HepG2 (cell line): Measurements from ENCODE around the gene COQ8B. TPM values are rescaled to one million over a fixed set of nuclear protein-coding genes. Genes with fewer than 3 reads are reported as not detected.

Experiments used
- ARNT2 ChIP-seq: sonication (generic); formaldehyde crosslinking; IDR thresholded peaks from 2 replicates; pipeline ENCODE4 v1.8.0; 2022; ENCODE audit warnings: mild to moderate bottlenecking, low read depth, missing genetic modification reagents, moderate library complexity
- CEBPB ChIP-seq: IDR thresholded peaks from 2 replicates; pipeline ENCODE4 v1.6.1; 2011; ENCODE audit warnings: low read depth, low read length, improper control_type of control experiment, borderline replicate concordance
- EEA1 ChIP-seq: sonication (generic); formaldehyde crosslinking; IDR thresholded peaks from 2 replicates; pipeline ENCODE4 v1.5.1; 2020; ENCODE audit warnings: mild to moderate bottlenecking, missing genetic modification reagents, borderline replicate concordance
- ELF4 ChIP-seq: sonication (generic); formaldehyde crosslinking; IDR thresholded peaks from 2 replicates; pipeline ENCODE4 v1.5.0; 2020; ENCODE audit warnings: missing genetic modification reagents, mild to moderate bottlenecking, moderate library complexity, borderline replicate concordance
- FOXC1 ChIP-seq: sonication (generic); formaldehyde crosslinking; IDR thresholded peaks from 2 replicates; pipeline ENCODE4 v1.8.0; 2022; ENCODE audit warnings: mild to moderate bottlenecking, missing genetic modification reagents, borderline replicate concordance
- HOXA5 ChIP-seq: sonication (generic); formaldehyde crosslinking; IDR thresholded peaks from 2 replicates; pipeline ENCODE4 v1.4.0; 2020; ENCODE audit warnings: missing genetic modification reagents
- MXI1 ChIP-seq: IDR thresholded peaks from 3 replicates; pipeline ENCODE4 v1.6.1; 2012; ENCODE audit warnings: low read depth, low read length, inconsistent platforms, borderline replicate concordance
- NFIC ChIP-seq: IDR thresholded peaks from 2 replicates; pipeline ENCODE4 v1.6.1; 2012; ENCODE audit warnings: mild to moderate bottlenecking, low read length, inconsistent platforms
- NFKB2 ChIP-seq: sonication (generic); formaldehyde crosslinking; IDR thresholded peaks from 2 replicates; pipeline ENCODE4 v1.4.0; 2020; ENCODE audit warnings: missing genetic modification reagents, borderline replicate concordance
- NR2F2 ChIP-seq: IDR thresholded peaks from 2 replicates; pipeline ENCODE4 v1.6.1; 2012; ENCODE audit warnings: low read depth, inconsistent platforms, borderline replicate concordance
- PCBP2 ChIP-seq: fragments of 200-400 bp; formaldehyde crosslinking; optimal IDR thresholded peaks from 2 replicates; pipeline ENCODE3; 2018; ENCODE audit warnings: low read length, low read depth; ENCODE audit not compliant: poor library complexity, severe bottlenecking
- RARA ChIP-seq: IDR thresholded peaks from 2 replicates; pipeline ENCODE4 v1.6.1; 2016; ENCODE audit warnings: missing genetic modification reagents, missing compliant biosample characterization
- RFX3 ChIP-seq: IDR thresholded peaks from 2 replicates; pipeline ENCODE4 v1.6.1; 2016; ENCODE audit warnings: missing biosample characterization, missing genetic modification reagents
- SMARCE1 ChIP-seq: fragments of 450-650 bp; IDR thresholded peaks from 2 replicates; pipeline ENCODE4 v1.6.1; 2017; ENCODE audit warnings: borderline replicate concordance
- ZFP37 ChIP-seq: sonication (generic); formaldehyde crosslinking; IDR thresholded peaks from 2 replicates; pipeline ENCODE4 v1.4.0; 2020; ENCODE audit warnings: missing genetic modification reagents, borderline replicate concordance
- ZFY ChIP-seq: sonication (generic); formaldehyde crosslinking; IDR thresholded peaks from 2 replicates; pipeline ENCODE4 v1.4.0; 2020; ENCODE audit warnings: missing genetic modification reagents
- ZNF33B ChIP-seq: sonication (generic); formaldehyde crosslinking; IDR thresholded peaks from 2 replicates; pipeline ENCODE4 v1.5.1; 2020; ENCODE audit warnings: mild to moderate bottlenecking, missing genetic modification reagents
- ZNF546 ChIP-seq: sonication (generic); formaldehyde crosslinking; conservative IDR thresholded peaks from 2 replicates; pipeline ENCODE4 v1.8.1; 2023; ENCODE audit warnings: mild to moderate bottlenecking, missing genetic modification reagents
- ZNF547 ChIP-seq: sonication (generic); formaldehyde crosslinking; IDR thresholded peaks from 2 replicates; pipeline ENCODE4 v1.5.1; 2020; ENCODE audit warnings: mild to moderate bottlenecking, missing genetic modification reagents
- ZNF878 ChIP-seq: sonication (generic); formaldehyde crosslinking; IDR thresholded peaks from 2 replicates; pipeline ENCODE4 v1.8.1; 2023; ENCODE audit warnings: mild to moderate bottlenecking, missing genetic modification reagents, moderate library complexity
- ZSCAN29 ChIP-seq: sonication (generic); formaldehyde crosslinking; conservative IDR thresholded peaks from 2 replicates; pipeline ENCODE4 v1.4.0; 2020; ENCODE audit warnings: mild to moderate bottlenecking, missing genetic modification reagents
- polyA plus RNA-seq, 8 experiments: library from polyadenylated mRNA; depleted of rRNA in 3 of 8; stranded (reverse) in 7 of 8; unstranded in 1 of 8; fragments of >200 nt; fragmentation: Illumina TruSeq in 4 of 8; extraction: Trizol in 4 of 8; gene quantifications; 2 replicates each; pipeline versions ENCODE4 v1.2.1 to v1.2.3, GENCODE V29; 2011 to 2016; ENCODE audit warnings: low read depth in 4 of 8, missing spikeins in 1 of 8, mixed read lengths in 1 of 8; ENCODE audit not compliant: insufficient read depth in 1 of 8
- total RNA-seq, 5 experiments: library from RNA; depleted of rRNA; stranded (reverse); fragments of >200 nt; fragmentation: Illumina TruSeq; extraction: Trizol; gene quantifications; 2 replicates each; pipeline ENCODE4 v1.2.3, GENCODE V29; 2016; ENCODE audit warnings: low read depth in 1 of 5
- TF ChIP-seq, protein P1 (sequence below): sonication (generic); formaldehyde crosslinking; IDR thresholded peaks from 2 replicates; pipeline ENCODE4 v1.5.0; 2020; ENCODE audit warnings: missing genetic modification reagents
- TF ChIP-seq, protein P2 (sequence below): sonication (generic); formaldehyde crosslinking; IDR thresholded peaks from 2 replicates; pipeline ENCODE4 v1.5.0; 2020; ENCODE audit warnings: missing genetic modification reagents
- TF ChIP-seq, protein P3 (sequence below): sonication (generic); formaldehyde crosslinking; conservative IDR thresholded peaks from 2 replicates; pipeline ENCODE4 v1.4.0; 2020; ENCODE audit warnings: missing genetic modification reagents
- TF ChIP-seq, protein P4 (sequence below): sonication (generic); formaldehyde crosslinking; IDR thresholded peaks from 2 replicates; pipeline ENCODE4 v1.4.0; 2020; ENCODE audit warnings: missing genetic modification reagents
- TF ChIP-seq, protein P5 (sequence below), 2 experiments: fragments of 450-650 bp in 1 of 2; sonication (generic) in 1 of 2; formaldehyde crosslinking; IDR thresholded peaks; 2 replicates each; pipeline versions ENCODE4 v1.5.0 to v1.8.0; 2020 to 2022; ENCODE audit warnings: mild to moderate bottlenecking in 1 of 2, missing genetic modification reagents in 1 of 2

Gene COQ8B
- total and polyA plus RNA-seq, 2 of the 13 experiments (the other 11 are each of a cell fraction or from before 2014, with no cell fraction given): 12.3 to 17.2 TPM

DNA sequence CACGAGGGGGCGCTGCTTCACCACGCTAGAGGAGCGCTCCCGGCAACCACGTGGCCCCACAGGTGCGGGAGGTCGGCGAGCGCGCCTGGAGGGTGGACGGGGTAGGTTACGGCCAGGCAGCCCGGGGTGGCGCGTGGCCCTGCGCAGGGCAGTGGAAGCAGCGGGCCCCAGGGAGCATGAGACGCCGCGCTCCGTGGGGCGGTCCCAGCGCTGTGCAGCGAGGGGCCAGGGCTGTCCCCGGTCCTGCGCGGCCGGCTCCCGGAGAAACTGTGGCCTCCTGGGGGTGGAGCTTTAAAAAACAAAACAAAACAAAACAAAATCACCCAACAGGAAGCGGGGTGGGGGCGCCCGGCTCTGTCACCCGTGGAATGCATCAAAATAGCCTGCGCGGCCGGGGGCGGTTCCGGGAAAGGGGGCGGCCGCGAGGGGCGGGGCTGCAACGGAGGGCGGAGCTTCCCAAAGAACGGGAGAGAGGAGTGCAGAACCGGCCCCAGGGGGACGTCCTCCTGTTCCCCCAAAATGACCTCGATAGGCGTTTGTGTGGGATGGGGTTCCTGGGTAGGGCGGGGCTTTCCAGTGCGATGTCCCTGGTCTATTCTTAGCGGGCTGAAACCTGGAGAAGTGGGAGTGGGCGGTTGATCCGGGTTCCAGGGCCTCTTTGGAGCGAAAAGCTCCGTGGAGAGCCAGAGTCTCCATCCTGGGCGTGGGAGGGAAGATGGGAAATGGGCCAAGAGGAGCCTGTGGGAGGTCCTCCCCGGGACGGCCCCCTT is 53.6 kb downstream of the COQ8B start (continued):
- TF ChIP-seq NFIC (no peak), NR2F2 (no peak), CEBPB (no peak), ZNF547 (0 out of 2 replicates have a peak, but pooled peaks have one; percentile 0), ZNF878 (CRISPR knock-in tag) (no peak), EEA1 (CRISPR knock-in tag) (peak; percentile 61; the same call in 1 of the 2 replicates), SMARCE1 (no peak), MXI1 (peak; percentile 95; the same call in 1 of the 3 replicates), RARA (CRISPR knock-in tag) (peak; percentile 49), ARNT2 (CRISPR knock-in tag) (peak; percentile 95), ELF4 (CRISPR knock-in tag) (no peak), ZNF33B (CRISPR knock-in tag) (0 out of 2 replicates have a peak, but pooled peaks have one; percentile 95), NFKB2 (CRISPR knock-in tag) (peak; percentile 79; the same call in 1 of the 2 replicates), FOXC1 (CRISPR knock-in tag) (peak; percentile 58; the same call in 1 of the 2 replicates), PCBP2 (no peak), ZSCAN29 (no peak), ZFY (CRISPR knock-in tag) (peak; percentile 70), ZFP37 (CRISPR knock-in tag) (peak; percentile 38; the same call in 1 of the 2 replicates), HOXA5 (CRISPR knock-in tag) (peak; percentile 71; the same call in 1 of the 2 replicates), RFX3 (CRISPR knock-in tag) (no peak), ZNF546 (CRISPR knock-in tag) (peak; percentile 72; the same call in 1 of the 2 replicates)
- TF ChIP-seq, protein P1, sequence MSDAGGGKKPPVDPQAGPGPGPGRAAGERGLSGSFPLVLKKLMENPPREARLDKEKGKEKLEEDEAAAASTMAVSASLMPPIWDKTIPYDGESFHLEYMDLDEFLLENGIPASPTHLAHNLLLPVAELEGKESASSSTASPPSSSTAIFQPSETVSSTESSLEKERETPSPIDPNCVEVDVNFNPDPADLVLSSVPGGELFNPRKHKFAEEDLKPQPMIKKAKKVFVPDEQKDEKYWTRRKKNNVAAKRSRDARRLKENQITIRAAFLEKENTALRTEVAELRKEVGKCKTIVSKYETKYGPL (CRISPR knock-in tag): no peak; the same call in 1 of the 2 replicates
- TF ChIP-seq, protein P2, sequence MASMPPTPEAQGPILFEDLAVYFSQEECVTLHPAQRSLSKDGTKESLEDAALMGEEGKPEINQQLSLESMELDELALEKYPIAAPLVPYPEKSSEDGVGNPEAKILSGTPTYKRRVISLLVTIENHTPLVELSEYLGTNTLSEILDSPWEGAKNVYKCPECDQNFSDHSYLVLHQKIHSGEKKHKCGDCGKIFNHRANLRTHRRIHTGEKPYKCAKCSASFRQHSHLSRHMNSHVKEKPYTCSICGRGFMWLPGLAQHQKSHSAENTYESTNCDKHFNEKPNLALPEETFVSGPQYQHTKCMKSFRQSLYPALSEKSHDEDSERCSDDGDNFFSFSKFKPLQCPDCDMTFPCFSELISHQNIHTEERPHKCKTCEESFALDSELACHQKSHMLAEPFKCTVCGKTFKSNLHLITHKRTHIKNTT: no peak
- TF ChIP-seq, protein P3, sequence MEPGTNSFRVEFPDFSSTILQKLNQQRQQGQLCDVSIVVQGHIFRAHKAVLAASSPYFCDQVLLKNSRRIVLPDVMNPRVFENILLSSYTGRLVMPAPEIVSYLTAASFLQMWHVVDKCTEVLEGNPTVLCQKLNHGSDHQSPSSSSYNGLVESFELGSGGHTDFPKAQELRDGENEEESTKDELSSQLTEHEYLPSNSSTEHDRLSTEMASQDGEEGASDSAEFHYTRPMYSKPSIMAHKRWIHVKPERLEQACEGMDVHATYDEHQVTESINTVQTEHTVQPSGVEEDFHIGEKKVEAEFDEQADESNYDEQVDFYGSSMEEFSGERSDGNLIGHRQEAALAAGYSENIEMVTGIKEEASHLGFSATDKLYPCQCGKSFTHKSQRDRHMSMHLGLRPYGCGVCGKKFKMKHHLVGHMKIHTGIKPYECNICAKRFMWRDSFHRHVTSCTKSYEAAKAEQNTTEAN (CRISPR knock-in tag): peak; percentile 30; the same call in 1 of the 2 replicates
- TF ChIP-seq, protein P4, sequence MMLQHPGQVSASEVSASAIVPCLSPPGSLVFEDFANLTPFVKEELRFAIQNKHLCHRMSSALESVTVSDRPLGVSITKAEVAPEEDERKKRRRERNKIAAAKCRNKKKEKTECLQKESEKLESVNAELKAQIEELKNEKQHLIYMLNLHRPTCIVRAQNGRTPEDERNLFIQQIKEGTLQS: no peak
- TF ChIP-seq, protein P5, sequence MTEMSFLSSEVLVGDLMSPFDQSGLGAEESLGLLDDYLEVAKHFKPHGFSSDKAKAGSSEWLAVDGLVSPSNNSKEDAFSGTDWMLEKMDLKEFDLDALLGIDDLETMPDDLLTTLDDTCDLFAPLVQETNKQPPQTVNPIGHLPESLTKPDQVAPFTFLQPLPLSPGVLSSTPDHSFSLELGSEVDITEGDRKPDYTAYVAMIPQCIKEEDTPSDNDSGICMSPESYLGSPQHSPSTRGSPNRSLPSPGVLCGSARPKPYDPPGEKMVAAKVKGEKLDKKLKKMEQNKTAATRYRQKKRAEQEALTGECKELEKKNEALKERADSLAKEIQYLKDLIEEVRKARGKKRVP (CRISPR knock-in tag; IDR thresholded peaks at IDR 0.05): peak in 1 of 2 experiments; percentile 74; a peak in 2 of 4 replicates
